HL-60/S4 treated with phorbol 12-myristate 13-acetate at 8.2 ng/mL for 4 days and 3 days (cell line): ENCODE data around the gene TRIM52.
"Not testable (repeated sequence)": the region's sequence is repeated elsewhere in the genome, so short reads cannot be mapped to it uniquely, and the experiment has no call there.

Experiments used
- in situ Hi-C: fragments of 300-500 bp; cut with MboI; formaldehyde crosslinking; loops from 2 replicates; pipeline ENCODE4 v1.15.0; 2022; ENCODE audit warnings: low sequenced_read_pairs

The TRIM52 gene

GRCh38 chr5:181260720-181261319 lies at the start of gene TRIM52:
Gene TRIM52 (minus strand): TSS chr5:181261143. CDS start chr5:181260813, 330 bp downstream.
- in situ Hi-C loops, result no loop called here

DNA sequence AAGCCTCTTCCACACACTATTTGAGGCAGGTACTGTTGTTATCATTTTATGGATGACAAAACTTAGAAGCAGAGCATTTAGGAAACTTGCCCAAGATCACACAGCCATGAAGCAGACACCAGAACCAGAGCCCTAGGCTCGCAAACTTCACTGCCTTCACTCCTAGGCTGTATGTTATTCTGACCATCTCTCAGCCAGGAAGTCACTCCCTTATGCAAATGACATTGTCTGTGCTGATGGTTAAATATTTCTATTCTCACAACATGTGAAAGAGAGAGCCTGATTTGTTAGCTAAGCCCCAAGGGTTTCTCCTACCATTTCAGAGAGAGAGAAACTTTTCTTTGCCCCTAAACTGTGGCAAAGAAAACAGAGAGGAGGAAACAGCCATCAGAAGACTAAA lies 26.4 kb upstream of the TRIM52 start:
- in situ Hi-C loops, result not testable (repeated sequence)

- in situ Hi-C loops, result not testable (repeated sequence)
Measured at GRCh38 chr5:181285962-181286705, 25.2 kb upstream of the TRIM52 start.

DNA sequence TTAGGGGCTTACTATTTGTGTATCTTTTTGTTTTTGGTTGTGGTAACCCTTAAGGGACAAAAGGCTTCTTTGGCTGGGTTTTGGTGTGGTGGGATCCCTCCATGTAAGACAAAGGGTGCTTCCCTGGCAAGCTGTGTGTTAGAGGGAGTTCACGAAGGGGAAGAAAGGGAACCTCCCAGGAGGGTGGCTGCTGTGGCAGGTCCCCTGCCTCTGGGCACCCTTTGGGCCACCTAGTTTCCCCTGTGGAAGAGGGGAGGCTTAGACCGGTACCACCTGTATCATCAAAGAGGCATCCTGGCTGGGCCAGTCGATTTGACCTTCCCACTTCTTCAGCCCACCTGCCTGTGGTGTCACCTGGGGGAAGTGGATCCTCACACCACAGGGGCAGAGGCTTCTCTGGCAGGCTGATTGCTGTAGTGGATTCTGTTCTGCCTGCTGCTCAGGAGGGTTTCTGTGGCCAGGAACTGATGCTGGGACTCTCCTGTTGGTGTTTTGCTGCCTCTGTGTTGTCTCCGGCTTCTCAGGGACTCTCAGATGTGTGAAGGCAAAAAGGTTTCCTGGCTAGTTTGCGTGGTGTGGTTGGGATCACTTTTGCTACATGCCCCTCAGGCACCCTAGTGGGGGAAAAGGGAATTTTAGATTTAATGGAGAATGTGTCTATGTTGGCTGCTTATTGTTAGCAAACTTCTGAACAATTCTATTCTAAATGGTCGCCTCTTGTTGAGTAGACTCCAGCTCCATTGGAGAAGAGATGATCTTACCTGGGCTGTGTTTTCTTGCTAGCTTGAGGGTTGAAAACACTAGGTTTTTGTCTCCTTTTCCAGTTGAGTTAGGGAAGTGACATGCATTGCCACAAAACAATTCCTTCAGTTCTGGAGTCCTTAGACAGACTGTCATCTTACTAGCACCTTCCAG lies 23.2 kb upstream of the TRIM52 start:
- in situ Hi-C loops, result not testable (repeated sequence)

DNA sequence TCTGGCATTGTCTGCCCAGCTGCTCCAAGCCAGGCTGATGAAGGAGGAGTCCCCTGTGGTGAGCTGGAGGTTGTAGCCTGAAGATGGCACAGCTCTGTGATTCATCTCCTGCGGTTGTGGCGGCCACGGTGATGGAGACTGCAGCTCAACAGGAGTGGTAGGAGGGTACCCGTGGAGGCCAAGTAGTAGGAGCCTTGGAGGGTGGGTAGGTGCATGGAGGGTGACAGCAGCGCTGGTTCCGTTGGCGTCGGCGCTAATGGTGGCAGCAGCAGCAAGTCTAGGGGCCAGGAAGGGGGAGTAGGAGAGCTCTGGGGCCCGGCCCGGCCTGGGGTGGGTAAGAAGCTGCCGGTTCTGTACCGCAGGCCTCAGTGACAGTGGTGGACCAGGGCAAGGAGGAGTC lies 22.4 kb upstream of the TRIM52 start:
- in situ Hi-C loops, result no loop called here

DNA sequence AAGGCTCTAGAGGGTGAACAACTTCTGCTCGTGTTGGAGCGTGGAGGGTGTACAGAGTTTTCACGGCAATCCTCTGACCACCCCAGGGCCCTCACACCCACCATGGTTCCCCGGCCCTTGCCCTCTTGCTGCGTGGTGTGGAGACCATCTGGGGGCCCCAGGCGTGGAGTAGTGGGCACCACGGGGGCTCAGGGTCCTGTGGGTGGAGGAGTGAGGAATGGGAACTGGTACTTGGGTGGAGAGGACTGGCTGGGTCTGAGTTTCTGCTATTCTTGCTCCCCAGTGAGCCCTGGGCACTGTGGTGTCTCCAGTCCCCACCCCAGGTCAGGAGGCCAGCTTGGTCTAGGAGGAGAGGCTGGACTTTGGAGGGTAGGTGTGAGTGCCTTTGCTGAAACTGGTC lies 21.9 kb upstream of the TRIM52 start:
- in situ Hi-C loops, result no loop called here

- in situ Hi-C loops, result not testable (repeated sequence)
Measured at GRCh38 chr5:181282415-181282814, 21.5 kb upstream of the TRIM52 start.

GRCh38 chr5:181281984-181282316 lies 21.0 kb upstream of the TRIM52 start:
- in situ Hi-C loops, result no loop called here

DNA sequence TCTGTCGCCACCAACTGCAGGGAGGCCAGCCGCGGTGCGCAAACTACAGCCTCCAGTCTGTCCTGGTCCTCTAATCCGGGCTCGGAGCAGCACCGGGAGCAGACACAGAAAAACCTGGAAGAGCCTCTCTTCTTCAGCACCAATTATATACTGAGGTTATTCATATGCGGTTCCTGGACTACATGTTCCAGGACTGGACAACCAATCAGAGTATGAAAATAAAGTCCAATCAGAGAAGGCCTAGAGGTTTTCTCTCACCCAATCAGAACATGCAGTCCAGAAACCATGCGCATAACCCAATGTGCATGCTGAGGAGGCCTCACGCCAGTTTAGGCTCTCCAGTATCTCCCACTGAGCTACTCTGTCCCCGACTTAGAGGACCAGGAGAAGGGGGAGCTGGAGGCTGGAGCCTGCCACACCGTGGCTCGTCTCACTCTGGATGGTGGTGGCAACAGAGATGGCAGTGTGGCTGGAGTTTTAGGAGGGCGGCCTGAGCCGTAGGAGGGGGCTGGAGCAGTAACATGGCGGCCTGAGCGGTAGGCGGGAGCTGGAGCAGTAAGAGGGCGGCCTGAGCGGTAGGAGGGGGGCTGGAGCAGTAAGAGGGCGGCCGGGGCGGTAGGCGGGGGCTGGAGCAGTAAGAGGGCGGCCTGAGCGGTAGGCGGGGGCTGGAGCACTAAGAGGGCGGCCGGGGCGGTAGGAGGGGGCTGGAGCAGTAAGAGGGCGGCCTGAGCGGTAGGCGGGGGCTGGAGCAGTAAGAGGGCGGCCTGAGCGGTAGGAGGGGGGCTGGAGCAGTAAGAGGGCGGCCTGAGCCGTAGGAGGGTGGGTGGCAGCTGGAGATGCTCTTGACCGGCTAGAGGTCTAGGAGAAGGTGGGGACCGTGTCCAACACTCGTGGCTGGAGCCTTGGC lies 20.4 kb upstream of the TRIM52 start:
- in situ Hi-C loops, result no loop called here

GRCh38 chr5:181280251-181280762 lies 19.4 kb upstream of the TRIM52 start:
- in situ Hi-C loops, result no loop called here

DNA sequence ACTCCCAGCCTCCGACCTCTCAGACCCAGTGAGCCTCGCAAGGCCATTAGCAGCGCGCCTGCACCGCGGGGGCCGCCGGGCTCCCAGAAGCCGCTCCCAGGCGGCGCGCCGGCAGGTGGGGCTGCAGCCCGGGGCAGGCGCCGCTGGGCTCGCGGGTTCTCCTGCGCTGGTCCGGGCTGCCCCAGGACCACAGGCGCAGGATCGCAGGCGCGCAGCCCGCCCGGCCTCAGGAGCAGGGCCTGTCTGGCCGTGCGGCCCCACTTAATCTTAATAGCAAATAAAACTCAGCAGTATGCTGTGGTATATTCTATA lies 12.4 kb upstream of the TRIM52 start:
- in situ Hi-C loops, result not testable (repeated sequence)

DNA sequence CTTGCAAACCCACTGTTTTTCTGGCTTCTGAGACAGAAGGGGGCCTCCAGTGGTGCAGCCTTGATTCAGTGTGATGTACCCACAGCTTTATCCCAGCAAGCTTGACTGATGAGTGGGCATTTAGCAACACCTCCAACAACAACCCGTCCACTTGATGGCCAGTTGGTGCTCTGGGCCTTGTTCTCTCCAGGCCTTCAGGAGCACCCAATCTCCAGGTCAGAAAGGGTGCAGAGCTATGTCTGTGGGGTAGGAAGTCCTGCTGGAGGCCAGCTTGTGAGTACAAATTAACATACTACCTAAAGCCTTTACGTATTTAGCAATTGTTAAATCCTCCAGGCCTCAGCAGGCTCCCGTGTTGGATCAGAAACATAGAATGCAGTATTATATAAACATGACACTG lies 10.1 kb upstream of the TRIM52 start:
- in situ Hi-C loops, result no loop called here

DNA sequence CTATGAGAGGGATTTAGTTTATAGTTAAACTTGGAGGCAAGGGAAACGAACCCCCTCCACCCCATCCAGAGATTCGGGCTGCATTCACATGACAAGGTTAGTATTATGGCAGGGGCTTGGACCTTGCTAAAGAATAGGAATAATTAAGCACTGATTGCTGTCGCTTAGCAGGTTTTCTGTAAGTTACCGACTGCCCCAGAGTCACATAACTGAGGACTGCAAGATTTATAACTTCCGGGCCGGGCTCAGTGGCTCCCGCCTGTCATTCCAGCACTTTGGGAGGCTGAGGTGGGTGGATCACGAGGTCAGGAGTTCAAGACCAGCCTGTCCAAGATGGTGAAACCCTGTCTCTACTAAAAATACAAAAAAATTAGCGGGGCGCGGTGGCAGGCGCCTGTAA lies 7.0 kb upstream of the TRIM52 start:
- in situ Hi-C loops, result not testable (repeated sequence)

GRCh38 chr5:181267291-181267904 lies 6.5 kb upstream of the TRIM52 start:
- in situ Hi-C loops, result not testable (repeated sequence)

GRCh38 chr5:181265092-181265671 lies 4.2 kb upstream of the TRIM52 start:
- in situ Hi-C loops, result no loop called here

GRCh38 chr5:181263633-181264032 lies 2.7 kb upstream of the TRIM52 start:
- in situ Hi-C loops, result no loop called here

DNA sequence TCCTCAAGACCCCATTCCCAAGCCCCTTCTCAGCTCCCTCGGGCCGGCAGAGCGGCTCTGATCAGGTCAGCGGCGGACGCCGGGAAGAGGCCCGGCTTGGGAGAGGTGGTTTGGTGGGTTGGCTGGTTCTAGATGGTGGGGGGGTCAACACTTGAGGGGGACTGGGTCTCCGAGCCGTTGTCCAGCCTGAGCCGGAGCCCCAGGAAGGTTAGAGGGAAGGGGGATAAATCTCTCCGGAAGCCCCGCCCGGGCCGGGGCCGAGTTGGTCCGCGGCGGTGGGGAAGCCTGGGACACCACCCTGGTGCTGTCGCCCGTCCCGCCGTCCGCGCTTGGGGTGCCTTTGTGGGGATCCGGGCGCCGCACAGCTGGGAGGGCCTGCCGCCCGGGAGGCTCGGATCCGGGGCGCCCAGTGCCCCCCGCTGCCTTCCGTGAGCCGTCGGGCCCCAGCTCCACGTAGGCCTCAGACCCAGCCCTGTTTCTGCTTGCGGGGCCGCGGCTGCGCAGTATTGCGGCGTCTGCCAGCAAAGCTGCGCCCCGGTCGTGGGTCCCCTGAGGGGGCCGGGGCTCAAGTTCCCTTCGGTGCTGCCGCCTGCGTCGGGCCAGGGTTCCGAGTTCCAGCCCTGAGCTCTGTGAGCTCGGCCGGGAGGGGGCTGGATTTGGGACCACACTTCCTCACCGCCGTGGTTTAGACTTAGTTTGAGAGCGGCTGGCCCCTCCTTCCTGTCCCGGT lies 542 bp upstream of the TRIM52 start:
- in situ Hi-C loops, result no loop called here

DNA sequence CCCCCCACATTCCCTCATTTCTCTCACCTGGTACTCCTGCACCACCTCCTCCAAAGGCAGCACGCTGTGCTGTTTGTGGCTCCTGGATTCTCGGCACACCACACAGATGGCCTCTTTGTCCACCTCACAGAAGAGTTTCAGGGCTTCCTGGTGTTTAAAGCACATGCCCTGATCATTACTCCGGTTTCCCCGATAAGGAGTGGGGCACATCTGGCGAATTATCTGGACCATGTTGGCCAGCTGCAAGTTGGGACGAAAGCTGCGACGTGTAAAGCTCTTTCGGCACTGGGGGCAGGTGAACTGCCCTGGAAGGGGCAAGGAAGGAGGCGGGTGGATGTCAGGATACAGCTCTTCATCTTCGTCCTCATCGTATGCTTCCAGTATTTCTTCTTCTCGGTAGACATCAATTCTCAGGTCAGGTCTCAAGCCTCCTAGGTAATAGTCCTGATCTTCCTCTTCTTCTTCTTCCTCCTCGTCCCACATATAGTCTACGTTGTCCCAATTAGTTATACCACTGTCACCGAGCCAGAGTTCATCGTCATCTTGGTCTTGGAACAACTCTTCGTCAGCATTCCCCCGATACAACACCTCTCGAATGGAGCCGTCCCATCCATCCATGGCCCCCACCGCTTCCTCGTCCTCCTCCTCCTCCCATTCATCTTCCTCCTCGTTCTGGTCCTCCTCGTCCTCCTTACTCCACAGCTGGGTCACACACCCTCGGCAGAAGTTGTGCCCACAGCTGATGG lies 796 bp downstream of the TRIM52 start:
- in situ Hi-C loops, result no loop called here

- in situ Hi-C loops, result no loop called here
Measured at GRCh38 chr5:181259283-181259682, 1.7 kb downstream of the TRIM52 start.
